Endothelial cell of umbilical vein (primary cell): Measurements from ENCODE around the gene CDK15. TPM values are rescaled to one million over a fixed set of nuclear protein-coding genes. Genes with fewer than 3 reads are reported as not detected.

ENCODE experiments used
- BruUV-seq: library from RNA; stranded (reverse); fragments of 400-500 nt; replicated peaks from 2 replicates; lab custom pipeline; 2021; lab: Mats Ljungman, UMichigan
- CTCF ChIA-PET: fragments of 300-600, 350-600 bp; sonication (Branson Sonifier 250); formaldehyde crosslinking; loops from one replicate; lab custom pipeline; 2021; ENCODE audit warnings: antibody characterized with exemption, inconsistent platforms; lab: Charles Lee
- POLR2A ChIA-PET: fragments of 300-600, 350-600 bp; sonication (Branson Sonifier 250); formaldehyde crosslinking; loops from one replicate; lab custom pipeline; 2021; ENCODE audit warnings: antibody characterized with exemption, inconsistent platforms; lab: Charles Lee
- DNase-seq: peaks from one replicate; pipeline ENCODE4 v3.0.0-alpha.2; 2011; ENCODE audit warnings: low read depth, low spot score
- FAIRE-seq: peaks from 2 replicates; lab custom pipeline; 2011; peaks lifted over from hg19 to GRCh38; lab: Jason Lieb, UNC
- H2AFZ ChIP-seq: 2 replicates; pipeline ENCODE4 v1.6.0; 2012; ENCODE audit warnings: low read depth, low read length, control low read depth, inconsistent platforms
- H3K27ac ChIP-seq: 2 replicates; pipeline ENCODE4 v1.5.1; 2011; ENCODE audit warnings: low read depth, mild to moderate bottlenecking, control low read depth, low read length, moderate library complexity; ENCODE audit not compliant: insufficient read depth
- H3K27me3 ChIP-seq, 2 experiments: 2 replicates each; pipeline versions ENCODE4 v1.6.0 to v1.6.1; 2011; ENCODE audit warnings: low read length in 2 of 2, mixed read lengths in 1 of 2; ENCODE audit not compliant: control insufficient read depth in 2 of 2, insufficient read depth in 2 of 2
- H3K36me3 ChIP-seq, 2 experiments: 2 replicates in 1 of 2; 3 replicates in 1 of 2; pipeline ENCODE4 v1.5.1; 2011; ENCODE audit warnings: low read length in 2 of 2, mild to moderate bottlenecking in 1 of 2, moderate library complexity in 1 of 2; ENCODE audit not compliant: control insufficient read depth in 2 of 2, insufficient read depth in 2 of 2; ENCODE audit errors: extremely low read depth in 1 of 2
- H3K4me1 ChIP-seq: 3 replicates; pipeline ENCODE4 v1.5.1; 2011; ENCODE audit warnings: mild to moderate bottlenecking, low read length; ENCODE audit not compliant: control insufficient read depth, insufficient read depth; ENCODE audit errors: extremely low read depth
- H3K4me2 ChIP-seq: 2 replicates; pipeline ENCODE4 v1.6.1; 2011; ENCODE audit warnings: low read length, control low read depth, mixed read lengths; ENCODE audit not compliant: insufficient read depth
- H3K4me3 ChIP-seq, 3 experiments: fragments of 200-600 bp in 1 of 3; sonication (generic), shearing (Covaris generic) in 1 of 3; replicated peaks in 1 of 3; 2 replicates each; pipeline ENCODE4 v1.5.1; 2011 to 2016; ENCODE audit warnings: control low read depth in 3 of 3, low read length in 3 of 3, mild to moderate bottlenecking in 2 of 3, inconsistent platforms in 1 of 3, low read depth in 1 of 3, moderate library complexity in 1 of 3; ENCODE audit not compliant: insufficient read depth in 1 of 3
- H3K79me2 ChIP-seq: 2 replicates; pipeline ENCODE4 v1.6.0; 2012; ENCODE audit warnings: low read length, inconsistent platforms; ENCODE audit not compliant: control insufficient read depth, insufficient read depth
- H3K9ac ChIP-seq: replicated peaks from 2 replicates; pipeline ENCODE3; 2011; ENCODE audit warnings: low read length, control low read depth; ENCODE audit not compliant: insufficient read depth; ENCODE audit errors: extremely low read depth
- H3K9me1 ChIP-seq: replicated peaks from 3 replicates; pipeline ENCODE4 v1.6.0; 2011; ENCODE audit warnings: mild to moderate bottlenecking, low read length; ENCODE audit not compliant: control insufficient read depth, insufficient read depth; ENCODE audit errors: extremely low read depth
- H3K9me3 ChIP-seq: replicated peaks from 2 replicates; pipeline ENCODE4 v1.5.1; 2012; ENCODE audit warnings: low read length, inconsistent platforms; ENCODE audit not compliant: control insufficient read depth, insufficient read depth
- H4K20me1 ChIP-seq: replicated peaks from 2 replicates; pipeline ENCODE3; 2011; ENCODE audit warnings: mild to moderate bottlenecking, low read length; ENCODE audit not compliant: control insufficient read depth, insufficient read depth; ENCODE audit errors: extremely low read depth
- CTCF ChIP-seq, 2 donors: IDR thresholded peaks; 1 replicate in 1 of 2; 2 replicates in 1 of 2; pipeline ENCODE4 v1.5.1; 2011; ENCODE audit warnings: low read length in 2 of 2, mild to moderate bottlenecking in 2 of 2, moderate library complexity in 2 of 2, control low read depth in 1 of 2, inconsistent platforms in 1 of 2, low read depth in 1 of 2; ENCODE audit not compliant: insufficient read depth in 1 of 2; ENCODE audit errors: extremely low read depth in 1 of 2
- EZH2 ChIP-seq: IDR thresholded peaks from 2 replicates; pipeline ENCODE4 v1.6.1; 2012; ENCODE audit warnings: borderline replicate concordance, low read depth, mild to moderate bottlenecking, moderate library complexity, low read length, inconsistent platforms; ENCODE audit not compliant: severe bottlenecking
- FOS ChIP-seq: IDR thresholded peaks from 2 replicates; pipeline ENCODE4 v1.6.1; 2011; ENCODE audit warnings: mild to moderate bottlenecking, low read length, moderate library complexity, borderline replicate concordance; ENCODE audit not compliant: insufficient read depth
- GATA2 ChIP-seq: IDR thresholded peaks from 2 replicates; pipeline ENCODE4 v1.7.0; 2011; ENCODE audit warnings: low read depth, mild to moderate bottlenecking, moderate library complexity, mixed read lengths, low read length; ENCODE audit not compliant: insufficient read length, insufficient read depth
- JUN ChIP-seq: IDR thresholded peaks from 2 replicates; pipeline ENCODE4 v1.6.1; 2011; ENCODE audit warnings: borderline replicate concordance, low read depth; ENCODE audit not compliant: insufficient read length, insufficient read depth
- MAX ChIP-seq: IDR thresholded peaks from 2 replicates; pipeline ENCODE4 v1.6.1; 2011; ENCODE audit not compliant: insufficient read depth, insufficient read length
- MYC ChIP-seq: IDR thresholded peaks from one replicate; pipeline ENCODE4 v1.6.1; 2011; ENCODE audit warnings: mild to moderate bottlenecking, low read depth, low read length
- POLR2A ChIP-seq: IDR thresholded peaks from 2 replicates; pipeline ENCODE4 v1.6.1; 2012; ENCODE audit warnings: low read depth, mild to moderate bottlenecking, control low read depth, low read length
- POLR2AphosphoS5 ChIP-seq: IDR thresholded peaks from 2 replicates; pipeline ENCODE4 v1.6.1; 2012; ENCODE audit warnings: low read depth, mild to moderate bottlenecking, control low read depth, low read length, moderate library complexity; ENCODE audit not compliant: insufficient read depth
- dilution Hi-C: fragments of 300-500 bp; cut with MboI; formaldehyde crosslinking; loops from one replicate; pipeline ENCODE4 v1.15.0; 2019; ENCODE audit warnings: low sequenced_read_pairs; ENCODE audit not compliant: extremely low pct_ligation_motif_present
- intact Hi-C: fragments of 100-400 bp; cut with micrococcal nuclease; formaldehyde crosslinking; loops from one replicate; pipeline ENCODE4 v1.10.0; 2022
- polyA plus RNA-seq, 4 experiments: library from polyadenylated mRNA; depleted of rRNA in 3 of 4; stranded (reverse) in 3 of 4; unstranded in 1 of 4; fragments of >200 nt; gene quantifications; 2 replicates each; pipeline versions ENCODE4 v1.2.1 to v1.2.3, GENCODE V29; 2011 to 2012; ENCODE audit warnings: missing spikeins in 1 of 4
- total RNA-seq: library from RNA; stranded (reverse); gene quantifications from 2 replicates; pipeline ENCODE4 v1.2.3, GENCODE V29; 2021

The CDK15 gene
- total and polyA plus RNA-seq, 2 donors (not counting 3 experiments of a cell fraction or from before 2014, with no cell fraction given), result not detected

- CTCF ChIA-PET, result interaction anchor here (1.0 to 4.4 kb wide), 2 partner anchors 14 to 21 kb away, joined by 3 to 21 read pairs; no protein-coding TSS in a partner anchor
- Histone ChIP-seq H3K4me2 (no peak overlapping the region), H3K9ac (no peak overlapping the region), H4K20me1 (no peaks in the 10 kb centered on the region), H2AFZ (no peak overlapping the region), H3K9me3 (no peaks in the 10 kb centered on the region), H3K27me3 (peaks cover 40 to 41% of the 10 kb centered on the region in 2 experiments), H3K27ac (no peak overlapping the region), H3K36me3 (no peaks in the 10 kb centered on the region), H3K4me1 (no peaks in the 10 kb centered on the region), H3K9me1 (no peaks in the 10 kb centered on the region), H3K79me2 (no peaks in the 10 kb centered on the region), H3K4me3 (no peak overlapping the region)
- FAIRE-seq, result no peak
- intact Hi-C loops, result no loop called here
- dilution Hi-C loops, result no loop called here
- TF ChIP-seq MYC (no peak), MAX (no peak), CTCF (IDR thresholded peaks at IDR 0.05; ENCODE audit: extremely low read depth in 1 of 2, insufficient read depth in 1 of 2, low read depth in 1 of 2, low read length in 2 of 2) (no peak), JUN (no peak), POLR2AphosphoS5 (no peak), GATA2 (no peak), EZH2 (no peak), POLR2A (no peak), FOS (no peak)
- POLR2A ChIA-PET, result no interaction called here
- no peak for DNase-seq
- BruUV-seq, result no TSS peak
These were observed 74.2 kb downstream of the CDK15 start for GRCh38 chr2:201880579-201880978.
